SK-N-SH treated with all-trans-retinoic acid at 6 μM for 48 hours (cell line): ENCODE results near the gene PRDM11.

Source experiments
- ATAC-seq: fragments of 200-7000 bp; cut with Tn5 transposase; 3 replicates; pipeline ENCODE4 v1.9.1; 2020; ENCODE audit warnings: mild to moderate bottlenecking, moderate library complexity
- ARNTL ChIP-seq: fragments of 450-650 bp; formaldehyde crosslinking; IDR thresholded peaks from 2 replicates; pipeline ENCODE4 v1.5.0; 2020; ENCODE audit warnings: low read depth, mild to moderate bottlenecking, moderate library complexity, borderline replicate concordance
- BACH2 ChIP-seq: fragments of 250-450 bp; sonication (Bioruptor Pico); IDR thresholded peaks from 2 replicates; pipeline ENCODE4 v1.9.0; 2021; ENCODE audit warnings: mild to moderate bottlenecking, borderline replicate concordance
- CREB5 ChIP-seq: fragments of 250-450 bp; sonication (Bioruptor Pico); IDR thresholded peaks from 2 replicates; pipeline ENCODE4 v1.5.1; 2020; ENCODE audit warnings: low read depth, mild to moderate bottlenecking, moderate library complexity
- CSRNP3 ChIP-seq: fragments of 250-450 bp; sonication (Bioruptor Pico); IDR thresholded peaks from 2 replicates; pipeline ENCODE4 v1.5.1; 2021; ENCODE audit warnings: mild to moderate bottlenecking, moderate library complexity
- ESRRG ChIP-seq: fragments of 250-450 bp; sonication (Bioruptor Pico); IDR thresholded peaks from 2 replicates; pipeline ENCODE4 v1.6.1; 2021; ENCODE audit warnings: mild to moderate bottlenecking
- OSR1 ChIP-seq: fragments of 250-450 bp; sonication (Bioruptor Pico); IDR thresholded peaks from 2 replicates; pipeline ENCODE4 v1.8.0; 2022; ENCODE audit warnings: moderate library complexity, mild to moderate bottlenecking, inconsistent platforms
- PATZ1 ChIP-seq: fragments of 250-450 bp; sonication (Bioruptor Pico); IDR thresholded peaks from 2 replicates; pipeline ENCODE4 v1.8.0; 2020; ENCODE audit warnings: mild to moderate bottlenecking, moderate library complexity, borderline replicate concordance
- PPARA ChIP-seq: fragments of 250-450 bp; sonication (Bioruptor Pico); IDR thresholded peaks from 2 replicates; pipeline ENCODE4 v1.5.0; 2020; ENCODE audit warnings: mild to moderate bottlenecking, borderline replicate concordance
- RARB ChIP-seq: fragments of 250-450 bp; sonication (Bioruptor Pico); IDR thresholded peaks from 2 replicates; pipeline ENCODE4 v1.8.0; 2021; ENCODE audit warnings: mild to moderate bottlenecking, moderate library complexity
- SNAI2 ChIP-seq: fragments of 250-450 bp; sonication (Bioruptor Pico); IDR thresholded peaks from 2 replicates; pipeline ENCODE4 v1.5.0; 2020; ENCODE audit warnings: mild to moderate bottlenecking, moderate library complexity
- TCF4 ChIP-seq: fragments of 250-450 bp; sonication (Bioruptor Pico); IDR thresholded peaks from 2 replicates; pipeline ENCODE4 v1.8.0; 2021; ENCODE audit warnings: mild to moderate bottlenecking, moderate library complexity, borderline replicate concordance
- TSHZ2 ChIP-seq: fragments of 250-450 bp; sonication (Bioruptor Pico); IDR thresholded peaks from 2 replicates; pipeline ENCODE4 v1.5.0; 2020; ENCODE audit warnings: mild to moderate bottlenecking, moderate library complexity
- ZC3H10 ChIP-seq: fragments of 250-450 bp; sonication (Bioruptor Pico); IDR thresholded peaks from 2 replicates; pipeline ENCODE4 v1.5.1; 2021; ENCODE audit warnings: mild to moderate bottlenecking, moderate library complexity
- ZFP3 ChIP-seq: fragments of 250-450 bp; sonication (Bioruptor Pico); IDR thresholded peaks from 2 replicates; pipeline ENCODE4 v1.5.0; 2020; ENCODE audit warnings: mild to moderate bottlenecking, moderate library complexity
- ZFP30 ChIP-seq: fragments of 450-650 bp; formaldehyde crosslinking; IDR thresholded peaks from 2 replicates; pipeline ENCODE4 v1.5.0; 2022; ENCODE audit warnings: mild to moderate bottlenecking, moderate library complexity
- ZNF565 ChIP-seq: fragments of 450-650 bp; formaldehyde crosslinking; conservative IDR thresholded peaks from 2 replicates; pipeline ENCODE4 v1.5.0; 2020; ENCODE audit warnings: low read depth, mild to moderate bottlenecking, moderate library complexity
- ZNF70 ChIP-seq: fragments of 450-650 bp; formaldehyde crosslinking; IDR thresholded peaks from 2 replicates; pipeline ENCODE4 v1.5.0; 2020; ENCODE audit warnings: mild to moderate bottlenecking, moderate library complexity
- ZNF8 ChIP-seq: fragments of 450-650 bp; formaldehyde crosslinking; IDR thresholded peaks from 2 replicates; pipeline ENCODE4 v1.5.0; 2020; ENCODE audit warnings: mild to moderate bottlenecking, moderate library complexity

The PRDM11 gene

GRCh38 chr11:45162916-45163879, 16.8 kb downstream of the PRDM11 start (continued):
- TF ChIP-seq CREB5 (CRISPR knock-in tag) (no peak), ZFP30 (CRISPR knock-in tag) (no peak), TCF4 (CRISPR knock-in tag) (no peak), ZC3H10 (CRISPR knock-in tag) (no peak), RARB (CRISPR knock-in tag) (no peak), ZFP3 (no peak)
- TF ChIP-seq, all 23 proteins: peak for 0

GRCh38 chr11:45163956-45164575, 17.6 kb downstream of the PRDM11 start:
- peak; percentile 52; the same call in 2 of the 3 replicates for ATAC-seq
- TF ChIP-seq ZNF70 (CRISPR knock-in tag) (no peak), ZFP30 (CRISPR knock-in tag) (no peak), SNAI2 (CRISPR knock-in tag) (no peak), PATZ1 (CRISPR knock-in tag) (no peak), CSRNP3 (CRISPR knock-in tag) (no peak), OSR1 (CRISPR knock-in tag) (no peak), ZNF8 (no peak), CREB5 (CRISPR knock-in tag) (no peak), ARNTL (CRISPR knock-in tag) (no peak), ZFP3 (no peak), ZNF565 (no peak), TSHZ2 (CRISPR knock-in tag) (no peak), PPARA (CRISPR knock-in tag) (no peak), ESRRG (CRISPR knock-in tag) (no peak)

GRCh38 chr11:45165386-45165785, 18.9 kb downstream of the PRDM11 start:
- TF ChIP-seq CSRNP3 (CRISPR knock-in tag) (no peak), BACH2 (CRISPR knock-in tag) (no peak)
- no peak for ATAC-seq
